IMR-90 (cell line): ENCODE data around the gene ACTC1. TPM values are rescaled to one million over a fixed set of nuclear protein-coding genes. Genes with fewer than 3 reads are reported as not detected.

ENCODE experiments used
- ATAC-seq: fragments of 200-7000 bp; cut with Tn5 transposase; 2 replicates; pipeline ENCODE4 v1.9.1; 2020; ENCODE audit warnings: low read depth, mild to moderate bottlenecking, moderate library complexity
- BruUV-seq: library from RNA; stranded (reverse); fragments of 400-500 nt; replicated peaks from 2 replicates; lab custom pipeline; 2021; lab: Mats Ljungman, UMichigan
- CTCF ChIA-PET: fragments of 300-600 bp; formaldehyde crosslinking; extraction: SDS; loops from one replicate; lab custom pipeline; 2021; ENCODE audit warnings: antibody characterized with exemption; lab: Yijun Ruan, JAX
- POLR2A ChIA-PET: fragments of 300-600 bp; sonication (Branson Sonifier 250); formaldehyde crosslinking; loops from one replicate; lab custom pipeline; 2022; ENCODE audit warnings: antibody characterized with exemption; ENCODE audit not compliant: unreplicated experiment; lab: Charles Lee
- DNase-seq: peaks from one replicate; pipeline ENCODE4 v3.0.0; 2013
- H2AFZ ChIP-seq: replicated peaks from 2 replicates; pipeline ENCODE3; 2013; ENCODE audit warnings: low read length, mild to moderate bottlenecking; ENCODE audit not compliant: poor library complexity
- H2AK5ac ChIP-seq: 2 replicates; pipeline ENCODE4 v1.6.1; 2013; ENCODE audit warnings: low read depth, low read length, inconsistent platforms
- H2AK9ac ChIP-seq: replicated peaks from 2 replicates; pipeline ENCODE3; 2013; ENCODE audit warnings: mild to moderate bottlenecking, low read depth, low read length, moderate library complexity; ENCODE audit not compliant: poor library complexity
- H2BK120ac ChIP-seq: 2 replicates; pipeline ENCODE4 v1.6.1; 2013; ENCODE audit warnings: low read depth, low read length, inconsistent platforms
- H2BK15ac ChIP-seq: 3 replicates; pipeline ENCODE4 v1.6.1; 2013; ENCODE audit warnings: low read depth, low read length, inconsistent platforms
- H2BK20ac ChIP-seq: 2 replicates; pipeline ENCODE4 v1.6.1; 2013; ENCODE audit warnings: low read depth, mild to moderate bottlenecking, inconsistent platforms, low read length, moderate library complexity
- H2BK5ac ChIP-seq: 2 replicates; pipeline ENCODE4 v1.6.1; 2013; ENCODE audit warnings: mild to moderate bottlenecking, low read depth, low read length, inconsistent platforms; ENCODE audit not compliant: poor library complexity, severe bottlenecking
- H3K14ac ChIP-seq: replicated peaks from 2 replicates; pipeline ENCODE4 v1.6.1; 2013; ENCODE audit warnings: low read depth, low read length, inconsistent platforms
- H3K18ac ChIP-seq: 2 replicates; pipeline ENCODE4 v1.6.1; 2013; ENCODE audit warnings: low read depth, low read length, control low read depth
- H3K23ac ChIP-seq: 2 replicates; pipeline ENCODE4 v1.6.1; 2013; ENCODE audit warnings: low read depth, low read length, inconsistent platforms
- H3K27ac ChIP-seq: 2 replicates; pipeline ENCODE4 v1.5.1; 2013; ENCODE audit warnings: mild to moderate bottlenecking, control low read depth, low read length; ENCODE audit not compliant: insufficient read depth
- H3K27me3 ChIP-seq: 2 replicates; pipeline ENCODE4 v1.6.1; 2013; ENCODE audit warnings: low read length; ENCODE audit not compliant: control insufficient read depth, insufficient read depth
- H3K36me3 ChIP-seq: 2 replicates; pipeline ENCODE4 v1.6.1; 2013; ENCODE audit warnings: low read length, mixed read lengths; ENCODE audit not compliant: control insufficient read depth, insufficient read depth
- H3K4ac ChIP-seq: 2 replicates; pipeline ENCODE4 v1.6.1; 2013; ENCODE audit warnings: low read depth, low read length, inconsistent platforms
- H3K4me1 ChIP-seq: 2 replicates; pipeline ENCODE4 v1.6.1; 2013; ENCODE audit warnings: low read length, mixed read lengths; ENCODE audit not compliant: control insufficient read depth, insufficient read depth
- H3K4me2 ChIP-seq: 2 replicates; pipeline ENCODE4 v1.6.1; 2013; ENCODE audit warnings: low read depth, mild to moderate bottlenecking, control low read depth, low read length, moderate library complexity
- H3K4me3 ChIP-seq: 2 replicates; pipeline ENCODE4 v1.5.1; 2013; ENCODE audit warnings: low read depth, mild to moderate bottlenecking, control low read depth, low read length, moderate library complexity; ENCODE audit not compliant: insufficient read depth
- H3K56ac ChIP-seq: 2 replicates; pipeline ENCODE4 v1.6.1; 2013; ENCODE audit warnings: low read length, inconsistent platforms; ENCODE audit not compliant: insufficient read depth; ENCODE audit errors: extremely low read depth
- H3K79me1 ChIP-seq, 2 experiments: 2 replicates each; pipeline ENCODE4 v1.6.1; 2013; ENCODE audit warnings: low read length in 2 of 2, inconsistent platforms in 1 of 2, low read depth in 1 of 2
- H3K9ac ChIP-seq: 2 replicates; pipeline ENCODE4 v1.6.1; 2013; ENCODE audit warnings: low read depth, low read length, control low read depth
- H3K9me1 ChIP-seq: 2 replicates; pipeline ENCODE4 v1.6.1; 2013; ENCODE audit warnings: low read length, inconsistent platforms; ENCODE audit not compliant: insufficient read depth
- H3K9me3 ChIP-seq: 2 replicates; pipeline ENCODE4 v1.6.1; 2013; ENCODE audit warnings: low read length; ENCODE audit not compliant: control insufficient read depth, insufficient read depth
- H4K20me1 ChIP-seq: 2 replicates; pipeline ENCODE4 v1.6.1; 2013; ENCODE audit warnings: low read length, inconsistent platforms; ENCODE audit not compliant: insufficient read depth
- H4K5ac ChIP-seq: 2 replicates; pipeline ENCODE4 v1.6.1; 2013; ENCODE audit warnings: mild to moderate bottlenecking, low read depth, low read length, control low read depth
- H4K8ac ChIP-seq, 2 experiments: 2 replicates each; pipeline ENCODE4 v1.6.1; 2013; ENCODE audit warnings: low read depth in 2 of 2, low read length in 2 of 2, control low read depth in 1 of 2, inconsistent platforms in 1 of 2
- H4K91ac ChIP-seq: 2 replicates; pipeline ENCODE4 v1.6.1; 2013; ENCODE audit warnings: low read depth, low read length, inconsistent platforms; ENCODE audit not compliant: insufficient read depth
- CTCF ChIP-seq: conservative IDR thresholded peaks from 2 replicates; pipeline ENCODE4 v1.5.1; 2012; ENCODE audit warnings: mild to moderate bottlenecking, low read depth, low read length, improper control_type of control experiment
- MAFK ChIP-seq: IDR thresholded peaks from 2 replicates; pipeline ENCODE4 v1.6.1; 2012; ENCODE audit warnings: low read depth, low read length, improper control_type of control experiment
- POLR2A ChIP-seq: IDR thresholded peaks from 2 replicates; pipeline ENCODE4 v1.6.1; 2012; ENCODE audit warnings: mild to moderate bottlenecking, low read depth, low read length
- RAD21 ChIP-seq: IDR thresholded peaks from 2 replicates; pipeline ENCODE4 v1.6.1; 2012; ENCODE audit warnings: low read length, improper control_type of control experiment
- RFX5 ChIP-seq: IDR thresholded peaks from 2 replicates; pipeline ENCODE4 v1.8.0; 2012; ENCODE audit warnings: low read depth, mild to moderate bottlenecking, low read length, moderate library complexity
- SMC3 ChIP-seq: fragments of 150-350 bp; IDR thresholded peaks from 2 replicates; pipeline ENCODE4 v1.6.1; 2016; ENCODE audit warnings: low read depth, mild to moderate bottlenecking, antibody characterized with exemption, low read length, moderate library complexity
- USF2 ChIP-seq: fragments of 150-350 bp; IDR thresholded peaks from 2 replicates; pipeline ENCODE4 v1.6.1; 2017; ENCODE audit warnings: mild to moderate bottlenecking, antibody characterized with exemption, low read length, low read depth
- dilution Hi-C: fragments of 300-500 bp; cut with HindIII; formaldehyde crosslinking; loops from one replicate; pipeline ENCODE4 v1.14.3; 2018; ENCODE audit warnings: low sequenced_read_pairs; ENCODE audit not compliant: unreplicated experiment
- in situ Hi-C: fragments of 300-500 bp; cut with MboI; formaldehyde crosslinking; loops from 3 replicates; pipeline ENCODE4 v1.14.3; 2019; ENCODE audit warnings: low sequenced_read_pairs, inconsistent platforms, mixed read lengths
- intact Hi-C: fragments of 100-400 bp; cut with micrococcal nuclease; formaldehyde crosslinking; loops from 2 replicates; pipeline ENCODE4 v1.10.0; 2022
- polyA plus RNA-seq, 3 experiments: library from polyadenylated mRNA; depleted of rRNA; stranded (reverse); fragments of >200 nt; gene quantifications; 2 replicates each; pipeline ENCODE4 v1.2.3, GENCODE V29; 2012; ENCODE audit warnings: low replicate concordance in 1 of 3
- total RNA-seq: library from RNA; depleted of rRNA; stranded (reverse); fragments of >200 nt; gene quantifications from 2 replicates; pipeline ENCODE4 v1.2.3, GENCODE V29; 2012

The ACTC1 gene
- total and polyA plus RNA-seq, 2 of the 4 experiments (the other 2 are of a cell fraction) = 1.1 to 2.8 TPM

- Histone ChIP-seq H3K4me3 (no peak overlapping the region), H4K5ac (no peak overlapping the region), H2BK5ac (no peak overlapping the region), H3K23ac (no peak overlapping the region), H3K27ac (no peak overlapping the region), H3K9me1 (peaks cover 23% of the 10 kb centered on the region), H4K8ac (no peak overlapping the region), H2BK15ac (no peak overlapping the region), H3K9me3 (no peaks in the 10 kb centered on the region), H4K20me1 (no peaks in the 10 kb centered on the region), H3K18ac (no peak overlapping the region), H2AFZ (no peak overlapping the region), H3K4ac (no peak overlapping the region), H3K36me3 (no peaks in the 10 kb centered on the region), H3K4me2 (no peak overlapping the region), H2AK9ac (no peak overlapping the region), H2BK20ac (no peak overlapping the region), H3K14ac (no peak overlapping the region), H3K9ac (no peak overlapping the region), H3K79me1 (no peaks in the 10 kb centered on the region), H3K4me1 (peaks cover 7% of the 10 kb centered on the region), H3K56ac (no peak overlapping the region), H4K91ac (no peak overlapping the region), H3K27me3 (no peaks in the 10 kb centered on the region), H2BK120ac (no peak overlapping the region), H2AK5ac (no peak overlapping the region)
- dilution Hi-C loops = no loop called here
- TF ChIP-seq USF2 (no peak), MAFK (peak; percentile 70), POLR2A (no peak), RAD21 (no peak), RFX5 (no peak), SMC3 (no peak), CTCF (no peak)
- ChIA-PET CTCF (no interaction called here), POLR2A (no interaction called here)
- in situ Hi-C loops = no loop called here
- peak; percentile 38 for ATAC-seq
- peak; percentile 65 for DNase-seq
- BruUV-seq = no TSS peak
- intact Hi-C loops = loop anchor here (10.0 kb wide), 1 partner anchor 1876 kb away; no protein-coding TSS in a partner anchor
These were observed 45.9 kb upstream of the ACTC1 start for GRCh38 chr15:34841262-34841725.
